Epidermal melanocyte (primary cell): ENCODE data around the gene TMEM201.
A peak's percentile ranks its signal among the peaks of the same experiment; 100 is the strongest.

Experiments used
- DNase-seq: peaks from one replicate; pipeline ENCODE4 v3.0.0; 2011; ENCODE audit warnings: low spot score; ENCODE audit not compliant: insufficient read length

TMEM201 gene

DNA sequence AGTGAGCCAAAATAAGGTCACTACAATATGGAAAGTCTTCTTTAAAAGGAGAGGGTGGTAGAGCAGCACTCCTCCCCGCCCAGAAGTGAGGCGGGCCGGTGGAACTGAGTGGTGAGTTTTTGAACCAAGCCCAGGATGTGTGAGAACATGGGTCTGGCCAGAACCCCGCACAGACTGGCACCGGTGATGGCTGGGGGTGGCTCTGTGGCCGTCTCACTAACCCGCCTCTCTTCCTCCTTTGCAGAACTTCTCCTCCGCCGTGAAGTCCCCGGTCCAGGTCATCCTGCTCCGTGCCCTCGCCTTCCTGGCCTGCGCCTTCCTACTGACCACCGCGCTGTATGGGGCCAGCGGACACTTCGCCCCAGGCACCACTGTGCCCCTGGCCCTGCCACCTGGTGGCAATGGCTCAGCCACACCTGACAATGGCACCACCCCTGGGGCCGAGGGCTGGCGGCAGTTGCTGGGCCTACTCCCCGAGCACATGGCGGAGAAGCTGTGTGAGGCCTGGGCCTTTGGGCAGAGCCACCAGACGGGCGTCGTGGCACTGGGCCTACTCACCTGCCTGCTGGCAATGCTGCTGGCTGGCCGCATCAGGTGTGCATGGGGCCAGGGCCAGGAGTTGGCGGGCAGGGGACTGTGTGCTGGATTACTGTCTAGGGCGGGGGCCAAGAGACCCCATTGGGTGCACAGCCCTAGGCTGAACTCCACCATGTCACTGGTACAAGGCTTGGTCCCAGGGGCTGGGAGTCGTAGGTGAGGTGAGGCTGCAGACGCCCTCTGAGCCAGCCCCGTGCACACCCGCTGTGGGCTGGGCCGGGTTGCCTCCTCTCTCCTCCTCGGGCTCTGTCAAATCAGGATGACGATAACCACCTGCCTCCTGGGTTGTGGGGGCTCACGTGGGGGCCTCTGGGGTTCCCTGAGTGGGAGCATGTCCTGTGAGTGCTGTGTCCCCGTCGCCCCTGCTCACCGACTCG is 12.4 kb downstream of the TMEM201 start:
- no peak for DNase-seq

DNA sequence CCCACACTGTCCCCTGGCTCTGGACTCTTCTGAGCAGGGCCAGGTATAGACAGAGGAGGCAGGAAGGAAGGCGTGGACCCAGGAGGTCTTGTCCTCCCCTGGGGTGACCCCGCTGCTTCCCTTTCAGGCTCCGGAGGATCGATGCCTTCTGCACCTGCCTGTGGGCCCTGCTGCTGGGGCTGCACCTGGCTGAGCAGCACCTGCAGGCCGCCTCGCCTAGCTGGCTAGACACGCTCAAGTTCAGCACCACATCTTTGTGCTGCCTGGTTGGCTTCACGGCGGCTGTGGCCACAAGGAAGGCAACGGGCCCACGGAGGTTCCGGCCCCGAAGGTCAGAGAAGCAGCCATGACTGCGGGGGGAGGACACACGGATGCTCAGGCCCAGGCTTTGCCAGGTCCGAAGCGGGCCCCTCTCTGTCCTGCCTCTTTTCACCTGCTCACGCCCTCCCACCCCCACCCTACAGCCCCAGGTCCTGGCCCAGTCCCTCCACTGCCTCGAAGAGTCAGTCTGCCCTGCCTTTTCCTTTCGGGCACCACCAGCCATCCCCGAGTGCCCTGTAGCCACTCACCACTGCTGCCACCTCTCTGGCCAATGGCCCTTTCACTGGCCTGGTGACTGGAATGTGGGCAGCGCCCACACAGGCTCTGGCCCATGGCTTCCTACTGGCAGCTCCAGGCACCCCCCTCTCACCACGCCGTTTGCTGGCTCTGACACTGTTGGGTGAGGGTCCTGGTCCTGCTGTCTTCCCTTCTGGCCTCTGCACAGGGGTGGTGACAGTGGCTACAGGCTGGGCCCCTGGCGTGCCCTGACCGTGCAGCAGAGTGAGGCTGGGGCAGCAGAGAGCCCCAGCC is 13.5 kb downstream of the TMEM201 start:
- no peak for DNase-seq

DNA sequence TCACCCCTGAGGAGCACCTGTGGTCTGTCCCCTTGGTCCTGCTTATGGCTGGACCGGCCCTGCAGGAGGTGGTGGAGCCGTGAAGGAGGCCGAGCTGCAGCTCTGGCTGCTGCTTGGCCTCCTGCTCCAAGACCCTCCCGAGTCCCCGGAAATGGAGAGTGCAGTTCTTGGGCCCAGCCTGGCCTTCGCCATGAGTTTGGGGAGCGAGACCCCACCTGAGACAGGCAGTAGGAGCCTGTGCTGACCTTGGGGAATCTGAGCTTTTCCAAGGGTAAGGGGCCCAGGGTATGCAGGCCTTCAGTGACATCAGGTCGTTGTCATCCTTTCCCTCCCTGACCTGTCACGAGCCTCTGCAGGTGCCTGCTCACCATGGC is 14.1 kb downstream of the TMEM201 start:
- DNase-seq = no peak

DNA sequence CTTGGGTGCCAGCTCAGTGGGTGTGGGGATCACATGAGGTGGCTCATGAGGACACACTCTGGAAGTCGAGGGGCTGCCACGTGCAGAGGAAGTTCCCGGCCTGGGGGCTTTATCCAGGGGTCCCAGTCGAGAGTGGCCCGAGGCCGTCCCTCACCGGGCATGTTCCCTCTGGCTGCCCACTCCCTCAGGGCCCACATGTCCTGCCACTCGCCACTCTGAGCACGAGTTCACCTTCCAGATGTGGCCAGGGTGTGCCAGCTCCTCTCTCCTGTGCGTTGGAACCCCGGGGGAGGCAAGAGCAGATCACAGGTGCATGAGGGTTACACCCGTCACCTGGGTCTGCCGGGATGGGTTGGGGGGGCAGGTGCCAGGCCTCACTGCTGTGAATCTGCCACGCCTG is 14.6 kb downstream of the TMEM201 start:
- DNase-seq = no peak

DNA sequence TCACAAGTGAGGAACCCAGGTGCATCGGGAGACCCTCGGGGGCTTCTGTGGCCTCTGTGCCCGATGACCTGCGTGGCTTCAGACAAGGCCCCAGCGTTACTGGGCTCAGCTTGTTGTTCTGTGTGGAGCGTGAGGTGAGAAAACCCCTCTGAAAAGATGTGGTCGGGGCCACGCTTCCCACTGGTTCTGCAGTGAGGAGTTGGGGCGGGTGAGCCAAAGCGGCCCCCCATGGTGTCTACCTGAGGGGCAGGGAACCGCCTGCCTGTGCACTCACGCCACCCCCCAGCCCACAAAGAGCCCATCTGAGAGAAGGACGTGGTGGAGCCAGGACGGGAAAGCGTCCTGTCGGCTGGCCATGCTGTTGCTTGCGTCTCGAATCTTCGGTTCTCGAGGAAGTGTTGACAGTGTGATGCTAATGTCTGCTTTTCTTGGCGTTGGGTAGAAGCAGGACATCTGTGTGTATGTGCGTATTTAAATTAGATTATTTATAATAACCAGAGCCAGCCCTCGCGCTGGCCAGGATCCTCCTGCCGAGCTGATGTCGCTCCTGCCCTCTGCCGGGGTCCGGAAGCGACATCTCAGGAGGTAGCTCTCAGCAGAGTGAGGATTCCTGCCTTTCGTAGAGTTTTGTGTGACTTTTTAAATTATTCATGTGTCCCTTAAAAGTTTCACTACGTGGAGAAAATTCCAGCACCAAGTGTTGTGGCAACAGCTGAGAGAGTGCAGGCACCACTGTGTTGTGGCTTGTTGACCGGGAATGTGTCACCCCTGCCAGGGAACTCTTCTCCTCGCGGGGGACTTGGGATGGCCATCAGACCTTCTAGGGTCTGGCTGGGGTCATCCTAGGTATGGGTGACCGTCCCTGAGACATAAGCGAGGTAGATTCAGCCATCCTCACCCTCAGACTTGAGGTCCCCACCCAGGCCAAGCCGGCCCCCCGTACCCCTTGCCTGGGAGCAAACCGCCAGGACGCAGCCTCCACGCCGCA is 15.3 kb downstream of the TMEM201 start:
- no peak for DNase-seq

DNA sequence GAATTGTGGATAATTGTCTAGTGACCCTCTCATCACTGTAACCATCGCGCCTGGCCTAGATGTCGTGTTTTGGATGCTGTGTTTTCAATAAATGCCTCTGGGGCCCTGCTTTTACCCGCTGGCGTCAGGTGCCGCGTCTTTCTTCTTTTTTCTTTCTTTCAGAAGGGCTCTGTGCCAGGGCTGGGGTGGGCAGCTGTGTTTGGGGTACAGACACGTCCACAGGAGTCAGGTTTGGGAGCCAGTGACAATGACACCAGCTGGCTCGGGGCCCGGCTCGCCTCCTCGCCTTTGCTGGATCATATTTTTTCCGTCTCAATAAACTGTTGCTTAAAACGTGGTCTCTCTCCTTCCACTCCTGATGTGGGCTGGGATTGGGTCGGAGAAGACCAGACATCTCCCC is 16.1 kb downstream of the TMEM201 start:
- DNase-seq = no peak

DNA sequence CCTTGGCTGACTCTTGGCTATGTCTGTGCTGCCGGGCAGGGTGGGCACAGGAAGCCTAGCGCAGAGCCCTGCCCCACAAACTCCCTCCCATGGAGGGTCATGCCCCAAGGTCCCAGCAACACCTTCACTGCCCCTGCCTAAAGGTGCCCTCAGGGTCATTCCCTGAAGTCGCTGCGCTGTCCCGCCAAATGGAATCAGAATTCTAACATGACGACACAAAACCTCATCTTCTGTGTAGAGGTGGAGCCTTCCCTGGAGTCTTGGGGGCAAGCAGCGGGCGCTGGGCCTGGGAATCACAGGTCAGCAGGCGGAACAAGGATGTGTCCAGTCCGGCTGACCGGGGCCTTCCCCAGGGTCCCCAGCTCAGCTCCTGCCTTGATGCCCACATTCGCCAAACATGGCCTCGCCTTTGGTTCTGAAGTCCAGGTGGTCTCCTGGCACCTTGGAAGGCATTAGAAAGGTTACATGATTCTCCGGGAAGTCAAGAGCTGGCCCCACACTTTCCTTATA is 17.3 kb downstream of the TMEM201 start:
- no peak for DNase-seq

DNA sequence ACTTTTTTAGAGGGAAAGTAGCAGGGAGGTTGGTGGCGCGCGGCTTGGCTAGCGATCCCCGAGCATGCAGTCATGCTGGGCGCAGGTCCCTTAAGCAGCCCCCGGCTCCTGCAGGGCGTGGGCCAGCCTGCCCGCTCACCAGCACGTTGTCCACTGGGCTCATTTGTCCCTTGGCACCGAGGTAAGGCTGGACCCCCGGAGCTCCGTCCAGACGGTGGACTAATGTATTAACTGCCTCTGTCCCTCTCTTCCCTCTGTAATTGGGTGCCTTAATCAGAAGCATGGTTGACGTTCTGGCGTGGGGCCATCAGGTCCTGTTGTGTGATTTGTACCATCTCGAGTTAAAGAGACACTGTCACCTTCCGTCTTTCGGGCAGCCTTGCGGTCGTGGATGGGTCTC is 17.7 kb downstream of the TMEM201 start:
- DNase-seq = no peak

DNA sequence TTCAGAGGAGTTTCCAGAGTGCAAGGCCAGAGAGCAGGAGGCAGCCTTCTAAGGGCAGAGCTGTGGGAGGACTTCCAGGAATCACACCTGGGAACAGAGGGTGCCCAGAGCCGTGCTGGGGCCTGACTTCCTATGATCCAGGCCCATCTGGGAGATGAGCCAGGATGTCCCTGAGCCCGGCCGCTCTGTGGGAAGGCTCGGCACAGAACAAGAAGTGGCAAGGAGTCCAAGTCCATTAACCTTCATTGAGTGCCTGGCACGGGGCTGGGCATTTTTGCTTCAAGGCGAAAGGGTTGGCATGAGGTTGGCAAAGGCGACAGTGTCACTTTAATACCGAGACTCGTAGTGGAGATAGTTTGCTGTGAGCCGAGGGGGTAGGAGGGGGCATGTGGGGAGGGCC is 18.2 kb downstream of the TMEM201 start:
- peak; percentile 15 for DNase-seq

DNA sequence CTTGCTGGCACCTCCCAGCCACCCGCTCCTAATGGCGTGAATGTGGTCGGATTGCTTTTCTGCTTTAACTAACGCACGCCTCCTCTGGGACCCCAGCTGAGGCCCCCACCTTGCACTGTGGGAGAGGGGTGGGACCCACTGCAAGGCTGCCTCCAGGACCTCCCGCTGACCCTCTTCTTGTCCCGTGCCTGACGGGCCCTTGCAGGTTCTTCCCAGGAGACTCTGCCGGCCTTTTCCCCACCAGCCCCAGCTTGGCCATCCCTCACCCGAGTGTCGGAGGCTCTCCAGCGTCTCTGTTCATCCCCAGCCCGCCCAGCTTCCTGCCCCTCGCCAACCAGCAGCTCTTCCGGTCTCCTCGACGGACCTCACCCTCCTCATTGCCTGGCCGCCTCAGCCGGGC is 18.6 kb downstream of the TMEM201 start:
- peak; percentile 14 for DNase-seq

DNA sequence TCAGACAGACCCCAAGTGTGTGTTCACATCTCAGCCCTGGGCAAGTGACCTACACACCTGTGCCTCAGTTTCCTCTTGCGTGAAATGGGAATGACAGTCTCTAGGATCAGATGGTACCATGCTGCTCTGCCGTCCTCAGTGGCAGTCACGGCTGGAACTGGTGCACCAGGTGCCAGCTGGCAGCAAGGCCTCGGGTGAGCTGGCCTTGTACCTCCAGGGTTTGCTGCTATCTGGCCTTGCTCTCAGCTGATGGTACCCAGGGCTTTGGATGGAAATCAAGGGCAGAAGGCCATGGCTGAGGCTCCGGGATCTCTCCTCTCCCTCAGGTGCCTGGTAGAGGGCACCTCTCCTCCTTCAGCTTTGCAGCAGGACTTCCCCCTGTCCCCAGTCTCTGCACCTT is 21.3 kb downstream of the TMEM201 start:
- DNase-seq = no peak

DNA sequence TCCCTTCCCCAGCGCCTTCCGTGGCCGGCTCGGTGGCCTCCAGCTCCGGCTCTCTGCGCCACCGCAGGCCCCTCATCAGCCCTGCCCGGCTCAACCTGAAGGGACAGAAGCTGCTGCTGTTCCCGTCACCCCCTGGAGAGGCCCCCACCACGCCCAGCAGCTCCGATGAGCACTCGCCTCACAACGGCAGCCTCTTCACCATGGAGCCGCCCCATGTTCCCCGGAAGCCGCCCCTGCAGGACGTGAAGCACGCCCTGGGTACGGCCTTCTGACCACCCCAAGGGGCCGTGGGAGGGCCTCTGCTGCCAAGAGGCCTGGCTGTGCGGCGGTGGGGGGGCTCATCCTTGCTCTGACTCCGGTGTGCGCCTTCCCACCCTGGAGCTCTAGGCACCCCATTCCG is 21.8 kb downstream of the TMEM201 start:
- DNase-seq = no peak

DNA sequence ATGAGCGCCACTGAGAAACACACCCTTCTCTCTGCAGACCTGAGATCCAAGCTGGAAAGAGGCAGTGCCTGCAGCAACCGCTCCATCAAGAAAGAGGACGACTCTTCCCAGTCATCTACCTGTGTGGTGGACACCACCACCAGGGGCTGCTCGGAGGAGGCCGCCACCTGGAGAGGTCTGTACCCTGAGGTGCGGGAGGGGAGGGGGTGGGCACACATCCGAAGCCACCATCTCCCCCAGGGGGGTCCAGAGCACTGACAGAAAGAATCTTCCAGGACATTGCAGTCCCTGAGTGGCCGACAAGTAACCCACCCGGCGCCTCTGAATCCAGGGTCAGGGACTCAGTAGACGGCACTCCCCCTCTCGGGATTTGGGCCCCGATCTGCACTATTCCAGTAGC is 23.0 kb downstream of the TMEM201 start:
- no peak for DNase-seq

DNA sequence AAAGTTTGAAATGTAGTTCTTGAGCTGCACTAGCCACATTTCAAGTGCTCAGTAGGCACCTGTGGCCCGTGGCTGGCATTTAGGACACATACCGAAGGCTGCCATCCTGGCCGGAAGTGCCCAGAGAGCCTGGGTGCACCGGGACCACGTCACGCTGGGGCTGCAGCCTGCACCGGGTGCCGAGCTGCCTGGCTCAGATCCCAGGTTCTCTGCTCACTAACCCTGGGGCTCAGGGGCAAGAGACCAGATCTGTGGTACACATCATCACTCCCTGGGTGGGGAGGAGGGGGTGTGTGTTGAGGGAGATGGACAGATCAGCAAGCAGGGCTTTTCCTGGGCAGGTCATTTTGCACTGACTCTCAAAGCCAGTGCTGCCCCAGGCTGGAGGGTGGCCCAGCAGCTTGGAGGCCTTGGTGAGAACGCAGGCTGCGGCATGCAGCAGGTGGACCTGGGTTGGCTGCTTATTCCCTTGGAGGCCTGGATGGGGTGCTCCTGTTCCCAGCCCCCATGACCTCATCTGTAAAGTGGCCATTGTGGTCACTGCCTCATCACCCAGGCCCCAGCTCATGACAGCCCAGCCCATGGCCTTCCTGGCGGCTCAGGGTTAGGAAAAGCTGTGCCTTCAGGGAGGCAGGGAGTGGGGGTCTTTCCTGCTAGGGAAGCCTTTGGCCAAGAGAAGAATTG is 23.6 kb downstream of the TMEM201 start:
- DNase-seq = no peak

DNA sequence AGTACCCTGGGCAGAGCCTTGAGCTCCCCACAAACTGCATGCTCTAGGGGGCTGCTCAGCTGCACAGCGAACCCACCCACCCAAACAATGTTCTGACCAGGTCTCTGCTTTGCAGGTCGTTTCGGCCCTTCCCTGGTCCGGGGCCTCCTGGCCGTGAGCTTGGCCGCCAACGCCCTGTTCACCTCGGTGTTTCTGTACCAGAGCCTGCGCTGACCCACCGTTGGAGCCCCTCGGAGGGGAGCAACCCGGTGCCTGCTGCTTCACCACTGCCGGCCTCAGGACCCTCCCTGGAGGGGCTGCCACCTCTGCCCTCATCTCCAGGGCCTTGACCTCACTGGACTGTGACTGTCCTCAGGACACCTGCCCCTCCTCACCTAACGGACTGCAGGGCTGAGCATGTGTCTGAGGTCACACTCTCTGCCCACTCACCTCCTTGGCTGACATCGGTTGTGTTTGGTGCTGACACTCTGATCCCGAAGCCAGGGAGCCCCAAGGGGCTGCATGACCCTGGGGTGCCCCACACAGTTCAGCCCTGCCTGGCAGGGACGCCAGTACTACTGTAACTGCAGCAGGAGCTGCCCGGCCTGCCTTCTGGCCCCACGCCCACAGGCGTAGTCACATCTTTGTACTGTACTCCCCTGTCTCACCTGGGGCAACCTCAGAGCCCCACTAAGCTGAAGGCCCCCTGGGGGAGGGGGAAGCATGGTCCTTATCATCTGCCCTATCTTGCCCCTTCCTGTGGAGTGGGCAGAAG is 24.3 kb downstream of the TMEM201 start:
- no peak for DNase-seq

DNA sequence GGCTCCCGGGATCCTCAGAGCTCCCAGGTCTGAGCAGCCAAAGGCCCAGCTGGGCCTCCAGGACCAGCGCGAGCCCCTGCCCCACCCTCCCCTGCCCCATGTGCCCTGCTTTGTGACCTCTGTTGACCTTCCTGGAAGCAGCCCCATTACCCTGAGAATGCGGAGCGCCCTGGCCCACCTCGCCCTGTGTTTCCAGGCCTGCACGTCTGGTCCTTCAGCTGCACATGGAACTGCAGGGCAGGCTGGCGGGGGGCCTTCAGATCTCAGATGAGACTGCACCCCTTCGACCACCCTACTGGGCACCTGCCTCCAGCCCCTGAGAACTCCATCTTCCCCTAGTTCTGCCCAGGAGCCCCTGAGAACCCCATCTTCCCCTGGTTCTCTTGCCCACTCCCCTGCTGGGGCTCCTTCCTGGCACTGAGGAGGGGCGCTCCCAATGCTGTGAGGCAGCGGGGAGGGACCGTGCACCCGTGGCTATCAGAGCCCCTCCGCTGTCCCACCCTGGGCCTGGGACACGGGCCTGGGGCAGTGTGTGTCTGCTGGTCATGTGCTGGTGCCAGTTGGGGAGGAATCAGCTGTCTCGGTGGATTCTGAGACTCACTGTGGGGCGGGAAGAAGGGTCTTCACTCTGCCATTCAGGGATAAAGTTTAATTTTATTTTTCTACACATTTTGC is 25.1 kb downstream of the TMEM201 start:
- no peak for DNase-seq

DNA sequence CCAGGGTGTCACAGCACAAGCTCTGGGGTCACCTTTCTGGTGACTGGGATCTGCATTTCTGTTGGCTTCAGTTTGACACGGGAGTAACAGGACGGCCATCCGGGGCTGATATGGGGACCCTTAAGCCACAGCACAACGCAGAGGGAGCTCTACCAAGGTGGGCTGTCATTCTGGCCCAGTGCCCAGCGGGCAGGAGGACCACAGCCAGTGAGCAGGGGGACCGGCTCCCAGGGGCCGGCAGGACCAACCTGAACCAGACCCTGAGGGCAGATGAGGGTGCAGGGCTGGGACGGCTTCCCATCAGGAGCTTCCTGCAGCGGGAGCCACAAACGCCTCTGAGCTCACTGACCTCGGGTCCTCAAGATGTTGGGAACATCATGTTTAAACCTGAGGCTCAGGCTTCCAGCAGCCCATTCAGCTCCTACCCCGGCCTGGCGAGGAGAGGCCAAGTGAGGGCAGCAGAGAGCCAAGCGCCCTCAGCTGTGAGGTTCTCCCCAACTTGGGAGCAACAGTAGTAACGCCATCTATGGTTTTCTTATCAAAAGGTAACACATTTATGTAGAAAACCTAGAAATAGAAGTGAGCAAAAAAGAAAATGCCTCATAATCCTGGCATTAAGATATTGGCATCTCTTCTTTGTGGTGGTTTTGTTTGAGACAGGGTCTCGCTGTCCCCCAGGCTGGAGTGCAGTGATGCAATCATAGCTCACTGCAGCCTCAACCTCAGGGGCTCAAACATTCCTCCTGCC is 26.8 kb downstream of the TMEM201 start:
- DNase-seq = peak; percentile 66

DNA sequence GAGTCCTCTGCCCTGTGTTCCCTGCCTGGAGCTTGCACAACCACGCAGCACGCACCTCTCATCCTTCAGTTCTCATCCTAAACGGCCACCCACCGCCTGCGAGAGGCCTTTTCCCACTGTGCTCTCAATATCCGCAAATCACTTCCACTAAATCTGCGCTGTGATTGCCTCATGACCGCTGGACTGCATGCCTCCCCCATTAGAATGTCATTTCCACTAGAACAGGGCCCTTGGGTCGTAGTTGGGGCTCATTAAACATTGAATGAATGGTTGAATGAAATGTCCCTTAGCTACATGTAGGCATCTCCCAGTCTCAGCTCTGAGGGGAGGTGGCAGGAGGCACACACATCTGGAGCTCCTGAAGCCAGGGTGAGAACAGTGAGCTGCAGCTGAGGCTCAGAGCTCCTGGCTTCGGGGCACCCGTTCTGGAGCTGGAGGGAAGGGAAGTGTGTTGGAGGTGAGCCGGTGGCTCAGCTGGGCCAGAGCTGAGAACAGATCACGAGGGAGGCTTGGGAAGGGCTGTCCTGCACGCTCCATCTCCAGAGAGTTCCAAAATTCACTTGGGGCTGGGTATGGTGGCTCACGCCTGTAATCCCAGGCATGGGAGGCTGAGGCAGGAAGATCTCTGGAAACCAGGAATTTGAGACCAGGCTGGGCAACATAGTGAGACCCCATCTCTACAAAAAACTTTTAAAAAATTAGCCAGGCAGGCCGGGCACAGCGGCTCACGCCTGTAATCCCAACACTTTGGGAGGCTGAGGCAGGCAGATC is 30.4 kb downstream of the TMEM201 start:
- DNase-seq = no peak
